Astrocyte (in vitro differentiated cells and primary cell): ENCODE measurements around the gene SLC6A7.

Experiments used
- CTCF ChIP-seq: IDR thresholded peaks from 2 replicates; pipeline ENCODE4 v1.5.1; 2011; ENCODE audit warnings: low read depth, mild to moderate bottlenecking, inconsistent platforms, low read length, moderate library complexity; ENCODE audit not compliant: insufficient read depth
- EZH2 ChIP-seq: IDR thresholded peaks from 2 replicates; pipeline ENCODE4 v1.6.1; 2012; ENCODE audit warnings: mild to moderate bottlenecking, low read length, inconsistent platforms; ENCODE audit not compliant: insufficient read depth

DNA sequence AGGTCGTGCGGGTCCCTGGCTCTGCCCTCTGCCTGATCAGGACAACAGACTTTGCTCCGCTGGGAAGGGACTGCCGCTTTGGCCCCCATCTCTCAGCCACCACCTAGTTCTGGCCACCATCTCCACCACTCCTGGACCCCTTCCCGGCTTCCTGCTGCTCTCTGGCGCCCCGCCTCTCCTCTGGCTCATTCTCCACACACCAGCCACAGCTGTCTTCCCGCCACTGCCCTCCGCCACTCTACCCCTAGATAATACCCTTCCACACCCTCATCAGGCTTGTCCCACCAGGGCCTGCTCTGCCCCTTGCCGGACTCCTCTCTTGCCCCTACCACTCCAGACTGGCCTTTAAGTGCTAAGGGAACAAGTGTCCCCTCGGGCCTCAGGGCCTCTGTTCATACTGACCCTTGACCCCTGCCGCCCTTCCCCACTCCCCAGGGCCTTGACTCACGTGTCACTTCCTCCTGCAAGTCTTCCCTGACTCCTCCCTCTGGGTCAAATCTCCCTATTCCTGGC is 26.3 kb upstream of the SLC6A7 start:
- TF ChIP-seq CTCF (no peak), EZH2 (no peak)
